Lung (tissue), 12 donors: ENCODE measurements around the gene SH3GL2. TPM values are rescaled to one million over a fixed set of nuclear protein-coding genes. Genes with fewer than 3 reads are reported as not detected.

Source experiments
- ATAC-seq: fragments of 200-7000 bp; cut with Tn5 transposase; one replicate; pipeline ENCODE4 v1.9.1; 2020; ENCODE audit warnings: moderate number of reproducible peaks; ENCODE audit not compliant: insufficient read depth, low FRiP score
- DNase-seq, 3 donors: peaks; one replicate each; pipeline ENCODE4 v3.0.0-alpha.2; 2013 to 2017
- H3K27ac ChIP-seq, 2 donors: one replicate each; pipeline ENCODE4 v1.5.1; 2013; ENCODE audit warnings: mild to moderate bottlenecking in 2 of 2, moderate library complexity in 2 of 2, control low read depth in 1 of 2, inconsistent platforms in 1 of 2, low read depth in 1 of 2, low read length in 1 of 2
- H3K27me3 ChIP-seq, 3 donors: one replicate each; pipeline ENCODE4 v1.5.1; 2013; ENCODE audit warnings: low read length in 2 of 3; ENCODE audit not compliant: control insufficient read depth in 3 of 3, insufficient read depth in 3 of 3
- H3K36me3 ChIP-seq, 4 donors: one replicate each; pipeline ENCODE4 v1.5.1; 2013; ENCODE audit warnings: low read length in 4 of 4, mild to moderate bottlenecking in 1 of 4, moderate library complexity in 1 of 4; ENCODE audit not compliant: control insufficient read depth in 4 of 4, insufficient read depth in 4 of 4
- H3K4me1 ChIP-seq, 5 donors: one replicate each; pipeline ENCODE4 v1.5.1; 2013; ENCODE audit warnings: low read length in 5 of 5, mild to moderate bottlenecking in 2 of 5, moderate library complexity in 1 of 5; ENCODE audit not compliant: control insufficient read depth in 5 of 5, insufficient read depth in 5 of 5
- H3K4me3 ChIP-seq: one replicate; pipeline ENCODE4 v1.5.1; 2013; ENCODE audit warnings: mild to moderate bottlenecking, control low read depth, moderate library complexity
- H3K9ac ChIP-seq, 2 donors: one replicate each; pipeline ENCODE4 v1.5.1; 2013; ENCODE audit warnings: low read length in 2 of 2, control low read depth in 1 of 2; ENCODE audit not compliant: insufficient read depth in 1 of 2
- H3K9me3 ChIP-seq, 4 donors: one replicate each; pipeline ENCODE4 v1.5.1; 2013; ENCODE audit warnings: low read length in 3 of 4, mild to moderate bottlenecking in 1 of 4, moderate library complexity in 1 of 4; ENCODE audit not compliant: control insufficient read depth in 4 of 4, insufficient read depth in 3 of 4
- WGBS, 2 donors: extraction: QIAGEN DNeasy Blood & Tissue Kit; methylation state at CpG; one replicate each; pipeline ENCODE4 v1.1.7; 2013; 5-methylcytosine and 5-hydroxymethylcytosine counted together
- polyA plus RNA-seq, 2 donors: library from polyadenylated mRNA; stranded (reverse); fragments of 200-250 nt; gene quantifications; one replicate each; pipeline ENCODE4 v1.2.1, GENCODE V29; 2013
- total RNA-seq, 2 donors: library from RNA; depleted of rRNA in 1 of 2; stranded (reverse); fragments of >200 nt in 1 of 2; gene quantifications; one replicate each; pipeline ENCODE4 v1.2.1, GENCODE V29; 2014 to 2021
- TF ChIP-seq, protein P1 (sequence below): IDR thresholded peaks from 2 replicates; pipeline ENCODE4 v1.5.1; 2012; ENCODE audit warnings: mild to moderate bottlenecking; ENCODE audit errors: control extremely low read depth, extremely low read depth
- donor health status: control.
- donor health status: control.
- donor health status: Bipolar disorder and iron deficiency.
- donor health status: healthy.
- donor health status: DM: yes; HTN: yes; CAD: no.

SH3GL2 gene
- total and polyA plus RNA-seq, 4 donors = 0.07 to 2.9 (median 1.1) TPM

- Histone ChIP-seq H3K27ac (no peak overlapping the region), H3K36me3 (no peaks in the 10 kb centered on the region), H3K4me3 (no peak overlapping the region), H3K9me3 (no peaks in the 10 kb centered on the region), H3K9ac (no peak overlapping the region), H3K4me1 (peaks cover 0 to 12% (median 0%) of the 10 kb centered on the region in 5 donors), H3K27me3 (no peaks in the 10 kb centered on the region)
- TF ChIP-seq, protein P1, sequence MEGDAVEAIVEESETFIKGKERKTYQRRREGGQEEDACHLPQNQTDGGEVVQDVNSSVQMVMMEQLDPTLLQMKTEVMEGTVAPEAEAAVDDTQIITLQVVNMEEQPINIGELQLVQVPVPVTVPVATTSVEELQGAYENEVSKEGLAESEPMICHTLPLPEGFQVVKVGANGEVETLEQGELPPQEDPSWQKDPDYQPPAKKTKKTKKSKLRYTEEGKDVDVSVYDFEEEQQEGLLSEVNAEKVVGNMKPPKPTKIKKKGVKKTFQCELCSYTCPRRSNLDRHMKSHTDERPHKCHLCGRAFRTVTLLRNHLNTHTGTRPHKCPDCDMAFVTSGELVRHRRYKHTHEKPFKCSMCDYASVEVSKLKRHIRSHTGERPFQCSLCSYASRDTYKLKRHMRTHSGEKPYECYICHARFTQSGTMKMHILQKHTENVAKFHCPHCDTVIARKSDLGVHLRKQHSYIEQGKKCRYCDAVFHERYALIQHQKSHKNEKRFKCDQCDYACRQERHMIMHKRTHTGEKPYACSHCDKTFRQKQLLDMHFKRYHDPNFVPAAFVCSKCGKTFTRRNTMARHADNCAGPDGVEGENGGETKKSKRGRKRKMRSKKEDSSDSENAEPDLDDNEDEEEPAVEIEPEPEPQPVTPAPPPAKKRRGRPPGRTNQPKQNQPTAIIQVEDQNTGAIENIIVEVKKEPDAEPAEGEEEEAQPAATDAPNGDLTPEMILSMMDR = no peak
- no peak for ATAC-seq
- WGBS, 2 donors = 80 to 87% methylated on average over 1 of the region's 1 CpG
- DNase-seq = no peak
Measured at GRCh38 chr9:17614250-17614649, 35.4 kb downstream of the SH3GL2 start.

GRCh38 chr9:17614903-17615302 is 36.0 kb downstream of the SH3GL2 start:
- H3K27me3 ChIP-seq = no peaks in the 10 kb centered on the region
- no peak overlapping the region for H3K27ac ChIP-seq
- no peaks in the 10 kb centered on the region for H3K9me3 ChIP-seq
- WGBS, 2 donors = 55 to 57% methylated on average over 4 of the region's 4 CpGs
- no peak for DNase-seq
- ATAC-seq = peak; percentile 34
- H3K4me3 ChIP-seq = no peak overlapping the region
- TF ChIP-seq, protein P1 = no peak
- H3K36me3 ChIP-seq = no peaks in the 10 kb centered on the region
- no peak overlapping the region for H3K9ac ChIP-seq
- peaks cover 0 to 12% (median 0%) of the 10 kb centered on the region in 5 donors for H3K4me1 ChIP-seq

DNA sequence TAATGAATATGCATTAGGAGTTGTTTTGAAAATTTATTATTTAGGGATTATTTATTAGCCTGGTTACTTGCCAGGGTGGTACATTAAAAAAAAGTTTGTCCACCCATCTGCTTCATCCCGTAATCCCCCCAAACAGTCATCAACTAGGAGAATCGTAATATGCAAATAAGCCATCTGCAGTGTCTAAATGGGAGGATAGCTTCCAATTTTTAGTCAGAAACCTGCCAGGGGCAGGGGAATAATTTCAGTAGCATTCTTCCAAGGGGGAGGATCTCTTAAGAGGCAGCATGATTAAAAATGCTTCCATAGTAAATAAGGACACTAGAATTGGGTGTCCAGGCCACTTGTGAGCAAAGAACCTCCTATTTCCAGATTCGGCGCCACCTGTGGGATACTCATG is 43.3 kb downstream of the SH3GL2 start:
- no peaks in the 10 kb centered on the region for H3K27me3 ChIP-seq
- 87 to 89% methylated on average over 4 of the region's 4 CpGs for WGBS, 2 donors
- no peak overlapping the region for H3K9ac ChIP-seq
- peaks cover 0 to 5% (median 0%) of the 10 kb centered on the region in 4 donors for H3K9me3 ChIP-seq
- no peaks in the 10 kb centered on the region for H3K36me3 ChIP-seq
- TF ChIP-seq, protein P1 = no peak
- ATAC-seq (no peak), DNase-seq (no peak)
- no peak overlapping the region for H3K27ac ChIP-seq
- H3K4me3 ChIP-seq = no peak overlapping the region
- H3K4me1 ChIP-seq = no peaks in the 10 kb centered on the region

DNA sequence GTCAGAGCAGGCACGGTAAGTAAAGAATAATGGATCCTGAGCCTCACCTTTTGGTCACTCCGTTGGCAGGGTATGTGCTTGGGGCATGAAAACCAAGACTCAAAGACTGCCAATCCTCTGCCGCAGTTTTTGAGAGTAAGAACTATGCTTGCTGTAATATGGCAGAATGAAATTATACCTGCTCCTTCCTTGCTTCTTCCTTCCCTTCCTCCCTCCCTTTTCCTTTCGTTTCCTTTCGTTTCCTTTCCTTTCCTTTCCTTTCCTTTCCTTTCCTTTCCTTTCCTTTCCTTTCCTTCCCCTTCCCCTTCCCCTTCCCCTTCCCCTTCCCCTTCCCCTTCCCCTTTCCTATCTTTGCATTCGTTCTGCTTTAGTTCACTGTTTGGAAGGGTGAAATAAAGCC is 43.9 kb downstream of the SH3GL2 start:
- Histone ChIP-seq H3K4me3 (no peak overlapping the region), H3K4me1 (no peaks in the 10 kb centered on the region), H3K9me3 (peaks cover 0 to 5% (median 0%) of the 10 kb centered on the region in 4 donors), H3K36me3 (no peaks in the 10 kb centered on the region), H3K9ac (no peak overlapping the region), H3K27me3 (no peaks in the 10 kb centered on the region), H3K27ac (no peak overlapping the region)
- TF ChIP-seq, protein P1 = no peak
- WGBS, 2 donors = 79 to 81% methylated on average over 5 of the region's 6 CpGs
- ATAC-seq (no peak), DNase-seq (no peak)
